Ishikawa (cell line): ENCODE results near the gene VPS41.

ENCODE experiments used
- CEBPB ChIP-seq: IDR thresholded peaks from 2 replicates; pipeline ENCODE4 v1.6.1; 2012
- CREB1 ChIP-seq: IDR thresholded peaks from 2 replicates; pipeline ENCODE4 v1.6.1; 2012; ENCODE audit warnings: low read depth
- EP300 ChIP-seq: IDR thresholded peaks from 2 replicates; pipeline ENCODE4 v1.6.1; 2012; ENCODE audit warnings: borderline replicate concordance
- TAF1 ChIP-seq: IDR thresholded peaks from 2 replicates; pipeline ENCODE4 v1.6.1; 2012; ENCODE audit warnings: low read depth, mild to moderate bottlenecking
- TF ChIP-seq, protein P1 (sequence below): IDR thresholded peaks from 2 replicates; pipeline ENCODE4 v1.6.1; 2012
- TF ChIP-seq, protein P2 (sequence below): IDR thresholded peaks from 2 replicates; pipeline ENCODE4 v1.6.1; 2012; ENCODE audit warnings: low read depth, mild to moderate bottlenecking
- TF ChIP-seq, protein P3 (sequence below): IDR thresholded peaks from 2 replicates; pipeline ENCODE4 v1.6.1; 2012

DNA sequence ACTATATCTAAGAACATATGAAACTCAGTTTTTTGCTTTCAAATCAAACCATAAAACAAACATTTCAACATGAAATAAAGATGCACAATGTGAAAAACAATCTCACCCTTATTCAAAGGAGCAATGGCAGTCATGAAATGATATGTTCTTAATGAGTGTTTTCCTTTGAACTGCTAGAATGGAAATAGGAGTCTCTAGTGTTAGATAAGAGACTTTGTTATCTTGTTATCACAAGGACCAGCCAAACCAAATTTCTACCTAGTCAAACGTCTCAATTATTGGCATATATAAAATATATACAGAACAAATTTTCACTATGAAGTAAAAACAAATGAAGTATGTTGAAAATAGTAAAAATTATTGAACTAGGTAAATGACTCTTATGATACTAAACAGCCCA is 1.2 kb downstream of the VPS41 start:
- TF ChIP-seq CEBPB (no peak), EP300 (no peak), TAF1 (no peak), CREB1 (no peak)
- TF ChIP-seq, protein P1, sequence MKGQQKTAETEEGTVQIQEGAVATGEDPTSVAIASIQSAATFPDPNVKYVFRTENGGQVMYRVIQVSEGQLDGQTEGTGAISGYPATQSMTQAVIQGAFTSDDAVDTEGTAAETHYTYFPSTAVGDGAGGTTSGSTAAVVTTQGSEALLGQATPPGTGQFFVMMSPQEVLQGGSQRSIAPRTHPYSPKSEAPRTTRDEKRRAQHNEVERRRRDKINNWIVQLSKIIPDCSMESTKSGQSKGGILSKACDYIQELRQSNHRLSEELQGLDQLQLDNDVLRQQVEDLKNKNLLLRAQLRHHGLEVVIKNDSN, result no peak
- TF ChIP-seq, protein P2, sequence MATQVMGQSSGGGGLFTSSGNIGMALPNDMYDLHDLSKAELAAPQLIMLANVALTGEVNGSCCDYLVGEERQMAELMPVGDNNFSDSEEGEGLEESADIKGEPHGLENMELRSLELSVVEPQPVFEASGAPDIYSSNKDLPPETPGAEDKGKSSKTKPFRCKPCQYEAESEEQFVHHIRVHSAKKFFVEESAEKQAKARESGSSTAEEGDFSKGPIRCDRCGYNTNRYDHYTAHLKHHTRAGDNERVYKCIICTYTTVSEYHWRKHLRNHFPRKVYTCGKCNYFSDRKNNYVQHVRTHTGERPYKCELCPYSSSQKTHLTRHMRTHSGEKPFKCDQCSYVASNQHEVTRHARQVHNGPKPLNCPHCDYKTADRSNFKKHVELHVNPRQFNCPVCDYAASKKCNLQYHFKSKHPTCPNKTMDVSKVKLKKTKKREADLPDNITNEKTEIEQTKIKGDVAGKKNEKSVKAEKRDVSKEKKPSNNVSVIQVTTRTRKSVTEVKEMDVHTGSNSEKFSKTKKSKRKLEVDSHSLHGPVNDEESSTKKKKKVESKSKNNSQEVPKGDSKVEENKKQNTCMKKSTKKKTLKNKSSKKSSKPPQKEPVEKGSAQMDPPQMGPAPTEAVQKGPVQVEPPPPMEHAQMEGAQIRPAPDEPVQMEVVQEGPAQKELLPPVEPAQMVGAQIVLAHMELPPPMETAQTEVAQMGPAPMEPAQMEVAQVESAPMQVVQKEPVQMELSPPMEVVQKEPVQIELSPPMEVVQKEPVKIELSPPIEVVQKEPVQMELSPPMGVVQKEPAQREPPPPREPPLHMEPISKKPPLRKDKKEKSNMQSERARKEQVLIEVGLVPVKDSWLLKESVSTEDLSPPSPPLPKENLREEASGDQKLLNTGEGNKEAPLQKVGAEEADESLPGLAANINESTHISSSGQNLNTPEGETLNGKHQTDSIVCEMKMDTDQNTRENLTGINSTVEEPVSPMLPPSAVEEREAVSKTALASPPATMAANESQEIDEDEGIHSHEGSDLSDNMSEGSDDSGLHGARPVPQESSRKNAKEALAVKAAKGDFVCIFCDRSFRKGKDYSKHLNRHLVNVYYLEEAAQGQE, result no peak
- TF ChIP-seq, protein P3, sequence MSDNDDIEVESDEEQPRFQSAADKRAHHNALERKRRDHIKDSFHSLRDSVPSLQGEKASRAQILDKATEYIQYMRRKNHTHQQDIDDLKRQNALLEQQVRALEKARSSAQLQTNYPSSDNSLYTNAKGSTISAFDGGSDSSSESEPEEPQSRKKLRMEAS, result no peak
